Fibroblast of skin of left biceps (primary cell): ENCODE results near the gene HOXD10.

ENCODE experiments used
- DNase-seq, 2 experiments: peaks; one replicate each; pipeline ENCODE4 v3.0.0-alpha.2; 2013; ENCODE audit warnings: low read depth in 2 of 2

HOXD10 gene

GRCh38 chr2:176115883-176116813, at the start of gene HOXD10:
HOXD10 (plus strand) TSS chr2:176116778; CDS start chr2:176116834, 56 bp downstream.
- no peak for DNase-seq

- no peak for DNase-seq
Observed at GRCh38 chr2:176067589-176068418, 48.8 kb upstream of the HOXD10 start.

- no peak for DNase-seq
Observed at GRCh38 chr2:176068419-176068832, 48.2 kb upstream of the HOXD10 start.

- DNase-seq: no peak
Observed at GRCh38 chr2:176071330-176072291, 45.0 kb upstream of the HOXD10 start.

- DNase-seq: no peak
Observed at GRCh38 chr2:176072292-176072669, 44.3 kb upstream of the HOXD10 start.

GRCh38 chr2:176072951-176073904, 43.4 kb upstream of the HOXD10 start:
- no peak for DNase-seq

- no peak for DNase-seq
Observed at GRCh38 chr2:176074919-176075425, 41.6 kb upstream of the HOXD10 start.

- no peak for DNase-seq
Observed at GRCh38 chr2:176075481-176075880, 41.1 kb upstream of the HOXD10 start.

- DNase-seq: no peak
Observed at GRCh38 chr2:176076063-176076462, 40.5 kb upstream of the HOXD10 start.

- no peak for DNase-seq
Observed at GRCh38 chr2:176076796-176077195, 39.8 kb upstream of the HOXD10 start.

GRCh38 chr2:176078541-176079284, 37.9 kb upstream of the HOXD10 start:
- no peak for DNase-seq

- no peak for DNase-seq
Observed at GRCh38 chr2:176079285-176079830, 37.2 kb upstream of the HOXD10 start.

GRCh38 chr2:176079831-176080539, 36.6 kb upstream of the HOXD10 start:
- no peak for DNase-seq

- DNase-seq: no peak
Observed at GRCh38 chr2:176080540-176081375, 35.8 kb upstream of the HOXD10 start.

- no peak for DNase-seq
Observed at GRCh38 chr2:176081376-176081836, 35.2 kb upstream of the HOXD10 start.

- DNase-seq: no peak
Observed at GRCh38 chr2:176081837-176082524, 34.6 kb upstream of the HOXD10 start.

GRCh38 chr2:176082525-176082823, 34.1 kb upstream of the HOXD10 start:
- DNase-seq: no peak
